Activated T-cell treated with anti-CD3 and anti-CD28 coated beads for 4 hours (primary cell): ENCODE data around the gene DHDDS.
"Not testable (repeated sequence)": the region's sequence is repeated elsewhere in the genome, so short reads cannot be mapped to it uniquely, and the experiment has no call there.

Source experiments
- DNase-seq: peaks from one replicate; pipeline ENCODE4 v3.0.0-alpha.2; 2020

Gene DHDDS, protein sequence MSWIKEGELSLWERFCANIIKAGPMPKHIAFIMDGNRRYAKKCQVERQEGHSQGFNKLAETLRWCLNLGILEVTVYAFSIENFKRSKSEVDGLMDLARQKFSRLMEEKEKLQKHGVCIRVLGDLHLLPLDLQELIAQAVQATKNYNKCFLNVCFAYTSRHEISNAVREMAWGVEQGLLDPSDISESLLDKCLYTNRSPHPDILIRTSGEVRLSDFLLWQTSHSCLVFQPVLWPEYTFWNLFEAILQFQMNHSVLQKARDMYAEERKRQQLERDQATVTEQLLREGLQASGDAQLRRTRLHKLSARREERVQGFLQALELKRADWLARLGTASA

DNA sequence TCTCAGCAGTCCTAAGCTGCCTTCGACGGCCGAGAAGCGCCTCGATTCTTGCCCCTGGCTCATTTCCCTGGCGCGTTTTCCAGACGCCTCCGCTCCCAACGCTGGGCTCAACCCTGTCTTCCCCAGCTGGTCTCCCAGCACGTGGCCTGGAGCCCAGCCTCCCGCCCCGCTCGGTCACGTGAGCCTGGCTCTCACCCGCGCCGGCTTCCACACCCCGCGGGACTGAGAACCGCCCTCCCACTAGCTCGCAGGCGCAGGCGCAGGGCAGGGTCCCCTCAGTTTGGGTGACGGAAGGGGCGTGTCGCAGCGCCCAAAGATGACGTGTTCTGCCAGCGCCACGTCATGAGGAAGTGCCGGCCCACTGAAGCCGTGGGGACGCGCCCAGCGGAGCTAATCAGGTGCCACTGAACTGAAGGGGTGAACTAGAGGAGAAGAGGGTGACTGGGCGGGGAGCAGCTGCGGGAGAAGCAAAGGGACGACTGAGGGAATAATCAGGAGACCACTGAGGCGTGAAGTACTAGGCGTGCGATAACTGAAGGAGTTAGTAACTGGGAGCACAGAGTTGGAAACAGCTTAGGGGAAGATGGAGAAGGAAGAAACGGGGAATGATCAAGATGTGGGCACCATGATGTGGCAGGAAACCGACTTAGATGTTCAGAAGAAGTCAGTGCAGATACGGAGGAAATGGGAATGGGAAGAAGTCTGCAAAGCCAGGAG, at the start of gene DHDDS:
Gene DHDDS (plus strand): TSS at position 343 of the 717 bp plus-strand sequence. CDS start 625 bp downstream, outside the sequence.
- DNase-seq, result peak; percentile 99

DNA sequence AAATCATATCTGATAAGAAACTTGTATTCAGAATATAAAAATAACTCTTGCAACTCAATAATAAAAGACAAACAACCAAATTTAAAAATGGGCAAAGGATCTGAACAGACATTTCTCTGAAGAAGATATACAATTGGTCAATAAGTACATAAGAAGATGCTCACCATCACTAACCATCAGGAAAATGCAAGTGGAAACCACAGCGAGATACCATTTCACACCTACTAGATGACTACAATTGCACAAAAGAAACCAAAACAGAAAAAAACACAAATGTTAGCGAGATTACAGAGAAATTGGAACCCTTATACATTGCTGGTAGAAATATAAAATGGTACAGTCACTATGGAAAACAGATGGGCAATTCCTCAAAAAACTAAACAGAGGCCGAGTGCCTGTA, 48.0 kb upstream of the DHDDS start:
- no peak for DNase-seq

DNA sequence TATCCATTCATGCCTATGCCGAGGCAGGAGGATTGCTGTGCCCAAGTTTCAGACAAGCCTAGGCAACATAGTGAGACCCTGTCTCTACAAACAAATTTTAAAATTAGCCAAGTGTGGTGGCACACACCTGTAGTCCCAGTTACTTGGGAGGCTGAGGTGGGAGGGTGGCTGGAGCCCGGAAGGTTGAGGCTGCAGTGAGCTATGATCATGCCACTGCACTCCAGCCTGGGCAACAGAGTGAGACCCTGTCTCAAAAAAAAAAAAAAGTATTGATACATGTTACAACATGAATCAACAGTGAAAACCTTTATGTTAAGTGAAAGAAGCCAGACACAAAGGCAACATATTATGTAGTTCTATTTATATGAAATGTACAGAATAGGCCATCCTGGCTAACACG, 47.1 kb upstream of the DHDDS start:
- not testable (repeated sequence) for DNase-seq

GRCh38 chr1:26387447-26387846, 44.7 kb upstream of the DHDDS start:
- no peak for DNase-seq

GRCh38 chr1:26388791-26389445, 43.2 kb upstream of the DHDDS start:
- no peak for DNase-seq

GRCh38 chr1:26389604-26390247, 42.4 kb upstream of the DHDDS start:
- no peak for DNase-seq

- no peak for DNase-seq
Observed at GRCh38 chr1:26391450-26391849, 40.7 kb upstream of the DHDDS start.

DNA sequence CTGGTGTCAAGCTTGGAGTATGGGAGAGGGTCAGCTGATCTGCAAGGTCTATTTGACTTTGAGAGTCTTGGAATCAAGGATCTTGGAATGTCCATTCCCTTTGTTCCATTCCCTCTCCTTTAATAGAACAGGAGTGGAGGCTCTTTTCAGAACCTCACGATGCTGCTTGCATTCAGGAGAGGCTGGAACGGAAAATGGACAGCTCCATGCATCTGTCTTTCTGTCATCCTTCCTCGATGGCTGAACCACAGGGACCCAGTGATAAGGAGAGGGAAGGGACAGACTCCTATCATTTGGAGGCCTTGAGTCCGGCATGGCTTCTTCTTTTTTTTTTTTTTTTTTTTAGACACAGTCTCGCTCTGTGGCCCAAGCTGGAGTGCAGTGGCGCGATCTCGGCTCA, 36.4 kb upstream of the DHDDS start:
- no peak for DNase-seq

- DNase-seq, result no peak
Observed at GRCh38 chr1:26399034-26399433, 33.1 kb upstream of the DHDDS start.

GRCh38 chr1:26401891-26402290, 30.2 kb upstream of the DHDDS start:
- DNase-seq, result no peak

DNA sequence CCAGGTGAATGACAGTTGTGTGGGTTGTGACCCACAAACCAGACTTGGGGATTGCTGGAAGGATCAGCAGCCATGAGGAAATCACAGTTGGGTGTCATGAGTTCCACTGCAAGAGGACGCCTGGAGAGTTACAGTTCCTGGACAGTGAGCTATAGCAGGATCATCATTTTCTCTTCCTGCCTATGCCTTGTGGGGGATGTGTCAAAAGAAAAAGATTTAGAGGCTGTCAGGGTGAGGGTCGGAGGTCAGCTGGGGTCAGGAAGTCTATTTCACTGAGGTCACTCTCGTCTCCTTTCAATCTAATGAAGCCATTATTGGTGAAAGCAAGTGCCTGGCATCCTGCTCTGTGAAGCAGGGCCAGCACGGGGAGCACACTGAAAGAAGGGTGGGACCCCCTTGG, 28.5 kb upstream of the DHDDS start:
- no peak for DNase-seq

GRCh38 chr1:26404641-26405040, 27.5 kb upstream of the DHDDS start:
- DNase-seq, result no peak

DNA sequence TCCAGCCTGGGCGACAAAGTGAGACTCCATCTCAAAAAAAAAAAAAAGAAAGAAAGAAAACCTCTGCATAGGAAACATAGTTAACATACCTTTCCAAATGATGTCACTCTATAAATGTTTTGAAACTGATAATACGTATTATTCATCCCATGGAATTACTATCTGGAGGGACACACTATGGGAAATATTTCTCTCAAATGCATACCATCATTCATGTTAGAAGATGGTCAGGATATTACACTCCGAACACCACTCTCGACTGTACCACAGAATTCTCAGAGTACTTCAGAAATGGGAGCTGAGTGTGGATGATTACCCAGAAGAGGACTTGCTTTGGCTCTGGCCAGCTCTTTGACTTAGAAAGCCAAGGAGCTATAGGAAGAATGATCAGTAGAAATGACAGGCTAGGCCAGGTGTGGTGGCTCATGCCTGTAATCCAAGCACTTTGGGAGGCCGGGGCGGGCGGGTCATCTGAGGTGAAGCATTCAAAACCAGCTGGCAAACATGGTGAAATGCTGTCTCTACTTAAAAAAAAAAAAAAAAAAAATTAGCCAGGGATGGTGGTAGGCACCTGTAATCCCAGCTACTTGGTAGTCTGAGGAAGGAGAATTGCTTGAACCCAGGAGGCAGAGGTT, 26.7 kb upstream of the DHDDS start:
- no peak for DNase-seq

DNA sequence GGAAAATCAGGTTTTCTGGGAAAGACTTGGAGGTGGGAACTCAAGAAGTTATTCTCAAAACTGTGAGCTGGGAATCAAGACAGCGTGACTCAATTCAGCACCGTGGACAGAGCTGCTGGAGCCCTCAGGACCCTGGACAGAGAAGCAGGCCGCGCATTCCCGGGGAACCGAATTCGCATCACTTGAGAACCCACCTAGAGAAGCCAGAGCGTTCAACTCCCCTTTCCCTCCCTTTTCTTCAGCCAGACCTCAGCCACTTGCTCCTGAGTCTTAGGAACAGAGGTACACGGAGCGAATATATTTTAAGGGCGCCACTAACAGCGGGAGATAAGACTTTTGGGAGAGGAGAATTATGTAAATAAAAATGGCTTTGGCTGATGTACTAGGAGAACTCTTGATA, 23.5 kb upstream of the DHDDS start:
- DNase-seq, result peak; percentile 74

- no peak for DNase-seq
Observed at GRCh38 chr1:26409191-26409807, 22.8 kb upstream of the DHDDS start.

DNA sequence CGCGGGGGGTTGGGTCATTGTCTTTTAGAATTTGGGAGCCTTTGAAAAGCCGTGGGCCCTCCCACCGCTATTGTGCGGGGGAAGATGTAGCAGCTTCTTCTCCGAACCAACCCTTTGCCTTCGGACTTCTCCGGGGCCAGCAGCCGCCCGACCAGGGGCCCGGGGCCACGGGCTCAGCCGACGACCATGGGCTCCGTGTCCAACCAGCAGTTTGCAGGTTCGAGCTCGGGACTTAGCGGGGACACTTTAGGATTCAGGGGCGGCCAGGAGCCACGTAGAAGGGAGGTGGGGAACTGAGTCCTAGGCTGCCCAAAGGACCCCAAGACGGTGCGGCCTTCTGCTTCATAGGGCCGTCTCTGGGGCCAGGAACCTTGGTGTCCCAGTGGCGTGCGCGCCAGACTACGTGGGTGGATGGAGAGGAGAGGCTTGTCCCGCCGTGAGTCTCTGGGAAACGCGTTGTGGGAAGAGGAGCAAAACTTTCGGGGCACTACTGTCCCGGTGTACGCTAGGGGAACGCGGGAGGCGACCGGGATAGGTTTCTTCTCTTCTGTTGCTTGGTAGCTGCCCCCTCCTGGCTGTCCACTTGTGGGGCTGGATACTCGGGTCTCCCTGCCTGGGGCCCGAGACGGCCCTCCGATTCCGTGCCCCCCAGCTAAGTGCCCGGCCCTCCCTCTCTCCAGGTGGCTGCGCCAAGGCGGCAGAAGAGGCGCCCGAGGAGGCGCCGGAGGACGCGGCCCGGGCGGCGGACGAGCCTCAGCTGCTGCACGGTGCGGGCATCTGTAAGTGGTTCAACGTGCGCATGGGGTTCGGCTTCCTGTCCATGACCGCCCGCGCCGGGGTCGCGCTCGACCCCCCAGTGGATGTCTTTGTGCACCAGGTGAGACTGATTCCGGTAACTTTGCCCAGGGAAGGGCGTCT, 21.2 kb upstream of the DHDDS start, which contains the start of gene LIN28A:
Gene LIN28A (plus strand): TSS at position 112 of the 918 bp plus-strand sequence. CDS start 75 bp downstream, at position 187.
- DNase-seq, result no peak

- no peak for DNase-seq
Observed at GRCh38 chr1:26411624-26412074, 20.5 kb upstream of the DHDDS start.

GRCh38 chr1:26412180-26412840, 19.8 kb upstream of the DHDDS start:
- DNase-seq, result no peak

DNA sequence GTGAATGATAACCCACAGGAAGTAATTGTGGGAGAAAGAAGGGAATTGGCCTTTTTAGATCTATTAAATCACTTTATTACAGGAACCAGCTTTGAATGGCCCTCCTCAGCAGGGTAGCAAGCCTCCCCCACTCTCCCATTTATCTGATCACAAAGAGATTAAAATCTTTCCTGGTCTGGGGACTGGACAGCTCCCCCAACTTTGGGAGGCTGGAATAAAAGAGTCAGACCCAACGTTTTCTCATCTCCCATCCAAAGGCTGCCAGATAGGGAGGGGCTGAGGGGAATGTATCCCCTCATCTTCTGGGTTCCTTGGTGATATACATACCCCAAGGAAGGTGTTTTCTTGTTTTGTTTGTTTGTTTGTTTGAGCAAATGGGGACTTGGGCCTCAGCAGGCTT, 19.1 kb upstream of the DHDDS start:
- no peak for DNase-seq

DNA sequence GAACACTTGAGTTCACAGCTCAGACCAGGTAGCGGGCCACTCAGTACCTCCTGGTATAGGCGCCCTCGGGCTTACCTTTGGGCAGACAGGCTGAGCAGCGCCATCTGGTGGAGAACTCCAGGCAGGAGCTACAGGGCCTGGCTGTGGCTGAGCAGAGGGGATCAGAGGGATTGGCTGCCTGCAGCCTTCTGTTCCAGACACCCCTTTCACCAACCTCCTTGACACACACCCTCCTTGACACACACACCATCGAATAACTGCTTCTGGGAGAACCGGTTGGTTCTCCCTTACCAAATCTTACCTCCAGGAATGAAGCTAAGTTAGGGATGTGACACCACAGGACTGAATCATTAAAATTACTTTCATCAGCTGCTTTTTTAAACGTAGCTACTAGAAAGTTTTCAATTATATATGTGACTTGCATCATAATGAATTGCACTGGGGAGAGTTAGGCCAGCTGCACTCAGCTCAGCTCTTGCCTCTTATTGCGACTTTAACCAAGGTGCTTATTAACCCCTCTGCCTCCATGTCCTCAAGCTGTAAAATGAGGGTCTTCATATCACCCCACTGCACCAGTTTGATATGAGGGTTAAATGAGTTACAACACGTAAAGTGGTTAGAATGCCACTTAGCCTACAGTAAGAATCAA, 14.9 kb upstream of the DHDDS start:
- DNase-seq, result peak; percentile 81
